Activated CD4-positive, CD25-positive, alpha-beta regulatory T cell treated with anti-CD3 and anti-CD28 coated beads, Interleukin-2, amount 50 U/mL, for 24 hours (primary cell): ENCODE data around the gene KSR1.
"Not testable (repeated sequence)": the region's sequence is repeated elsewhere in the genome, so short reads cannot be mapped to it uniquely, and the experiment has no call there.

Source experiments
- ATAC-seq, 2 donors: fragments of 150-1000 bp; cut with Tn5 transposase; one replicate each; pipeline ENCODE4 v1.10.0; 2021; ENCODE audit warnings: mild to moderate bottlenecking in 1 of 2, moderate library complexity in 1 of 2

Gene KSR1

DNA sequence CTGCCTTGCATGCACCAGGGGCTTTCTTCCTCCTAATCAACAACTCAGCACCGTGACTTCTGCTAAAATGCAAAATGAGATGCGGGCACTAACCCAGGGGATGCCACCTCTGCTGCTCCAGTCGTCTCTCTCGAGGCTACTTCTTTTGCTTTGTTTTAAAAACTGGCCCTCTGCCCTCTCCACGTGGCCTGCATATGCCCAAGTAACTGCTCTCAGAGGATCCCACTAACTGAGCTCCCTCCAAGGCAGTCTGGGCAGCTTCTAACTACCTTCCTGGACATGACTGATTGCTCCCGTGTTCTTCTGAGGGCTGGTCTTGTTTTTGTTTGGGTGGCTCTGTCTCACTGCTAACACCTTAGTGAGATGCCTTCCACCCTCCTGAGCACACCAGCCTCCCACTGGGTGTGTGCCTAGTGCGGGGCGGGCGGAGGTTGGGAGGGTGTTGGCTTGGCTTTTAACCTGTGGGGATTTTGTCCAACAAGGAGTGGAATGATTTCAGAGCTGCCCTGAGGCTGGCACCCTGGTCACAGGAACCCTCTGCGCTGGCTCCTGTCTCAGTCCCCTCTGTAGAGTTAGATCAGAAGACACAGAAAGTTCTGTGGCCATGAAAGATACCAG lies 165.8 kb downstream of the KSR1 start:
- no peak for ATAC-seq

GRCh38 chr17:27622986-27623385 lies 166.7 kb downstream of the KSR1 start:
- no peak for ATAC-seq

GRCh38 chr17:27623614-27624013 lies 167.4 kb downstream of the KSR1 start:
- ATAC-seq = no peak

DNA sequence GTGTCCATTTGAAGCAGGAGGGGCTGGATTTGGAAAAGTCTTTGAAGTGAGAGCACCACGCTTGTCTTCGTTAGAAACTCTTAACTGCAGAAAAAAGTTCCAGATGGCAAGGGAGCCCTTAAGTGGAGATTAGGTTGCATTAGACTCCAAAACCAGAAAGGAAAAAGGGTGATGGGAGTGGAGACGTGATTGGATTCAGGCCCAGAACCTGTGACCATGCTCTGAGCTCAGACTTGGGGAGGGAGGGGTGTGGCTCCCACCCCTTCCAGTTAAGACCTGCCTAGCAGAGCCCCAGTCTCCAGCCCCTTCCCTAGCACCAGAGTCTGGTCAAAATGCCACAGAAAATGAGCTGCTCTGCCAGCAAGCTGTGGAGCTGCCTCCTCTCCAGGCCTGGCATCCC lies 168.3 kb downstream of the KSR1 start:
- no peak for ATAC-seq

GRCh38 chr17:27625856-27626255 lies 169.6 kb downstream of the KSR1 start:
- ATAC-seq = no peak

DNA sequence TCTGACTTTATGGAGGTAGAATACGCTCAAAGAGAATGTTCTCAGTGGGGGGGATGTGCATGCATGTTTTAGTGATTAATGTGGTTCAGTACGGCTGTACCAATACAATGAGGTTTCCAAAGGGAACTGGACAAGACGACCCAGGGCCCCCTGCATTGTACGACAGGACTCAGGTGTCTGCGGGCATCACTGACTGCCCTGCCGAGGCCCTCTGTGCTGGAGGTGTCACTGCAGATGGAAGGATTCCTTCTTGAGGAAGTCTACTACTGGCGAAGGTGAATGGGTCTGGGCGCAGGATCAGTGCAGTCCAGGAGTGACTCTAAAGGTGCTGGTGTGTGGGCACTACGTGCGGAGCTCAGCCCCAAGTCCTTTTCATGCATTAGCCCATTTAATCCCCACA lies 171.3 kb downstream of the KSR1 start:
- no peak for ATAC-seq

GRCh38 chr17:27628376-27628775 lies 172.1 kb downstream of the KSR1 start:
- ATAC-seq = no peak

GRCh38 chr17:27629260-27629659 lies 173.0 kb downstream of the KSR1 start:
- not testable (repeated sequence) for ATAC-seq

- ATAC-seq = peak; percentile 55 to 73
Observed at GRCh38 chr17:27630607-27631410, 174.6 kb downstream of the KSR1 start, which contains the start of gene LGALS9. Gene LGALS9 (plus strand): TSS chr17:27631188. CDS start chr17:27631266, 78 bp downstream.

DNA sequence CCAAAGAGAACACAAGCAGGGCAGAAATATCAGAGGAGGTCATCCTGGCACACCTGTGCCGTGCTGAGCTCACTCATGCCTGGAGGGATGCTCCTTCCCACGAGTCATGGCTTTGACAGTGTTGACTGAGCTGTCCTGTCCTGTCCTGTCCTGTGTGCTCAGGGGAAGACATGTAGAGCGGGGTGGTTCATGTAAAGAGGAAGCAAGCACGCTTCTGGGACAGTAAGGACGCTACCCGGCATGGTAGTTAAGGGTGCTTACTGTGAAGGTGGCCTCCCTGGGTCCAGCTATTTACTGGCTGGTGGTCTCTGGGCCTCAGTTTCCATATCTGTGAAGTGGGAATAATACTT lies 175.1 kb downstream of the KSR1 start:
- peak; percentile 61 to 62 for ATAC-seq

GRCh38 chr17:27631897-27632725 lies 175.9 kb downstream of the KSR1 start:
- peak in 1 of 2 donors; percentile 14 for ATAC-seq

GRCh38 chr17:27632766-27633165 lies 176.5 kb downstream of the KSR1 start:
- ATAC-seq = not testable (repeated sequence)

GRCh38 chr17:27633312-27634025 lies 177.2 kb downstream of the KSR1 start:
- no peak for ATAC-seq

DNA sequence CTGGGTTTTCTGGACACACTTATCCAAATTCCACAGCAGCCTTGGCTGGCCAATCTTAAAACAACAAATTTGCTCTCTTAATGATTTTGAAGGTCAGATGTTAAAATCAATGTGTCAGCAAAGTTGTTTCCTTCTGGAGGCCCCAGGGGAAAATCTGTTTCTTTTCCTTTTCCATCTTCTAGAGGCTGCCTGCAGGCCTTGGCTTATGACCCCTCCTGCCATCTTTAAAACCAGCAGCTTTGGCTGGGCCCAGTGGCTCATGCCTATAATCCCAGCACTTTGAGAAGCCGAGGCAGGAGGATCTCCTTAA lies 177.7 kb downstream of the KSR1 start:
- ATAC-seq = no peak

DNA sequence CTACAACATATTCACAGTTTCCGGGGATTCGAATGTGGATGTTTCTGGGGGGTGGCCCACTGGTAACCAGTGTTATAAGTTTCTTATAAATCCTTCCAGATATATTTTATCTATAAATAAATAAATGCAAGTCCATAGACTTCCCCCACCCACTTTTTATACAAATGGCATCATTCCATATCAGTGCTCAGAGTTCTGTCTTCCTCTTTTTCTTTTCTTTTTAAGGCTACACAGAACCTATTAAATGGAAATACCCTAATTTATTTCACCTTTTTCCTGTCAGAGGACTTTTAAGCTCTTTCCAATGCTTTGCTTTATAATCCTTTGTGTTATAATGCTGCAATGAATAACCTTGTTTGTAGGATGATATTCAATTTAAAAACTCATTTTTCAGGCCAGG lies 178.5 kb downstream of the KSR1 start:
- no peak for ATAC-seq

DNA sequence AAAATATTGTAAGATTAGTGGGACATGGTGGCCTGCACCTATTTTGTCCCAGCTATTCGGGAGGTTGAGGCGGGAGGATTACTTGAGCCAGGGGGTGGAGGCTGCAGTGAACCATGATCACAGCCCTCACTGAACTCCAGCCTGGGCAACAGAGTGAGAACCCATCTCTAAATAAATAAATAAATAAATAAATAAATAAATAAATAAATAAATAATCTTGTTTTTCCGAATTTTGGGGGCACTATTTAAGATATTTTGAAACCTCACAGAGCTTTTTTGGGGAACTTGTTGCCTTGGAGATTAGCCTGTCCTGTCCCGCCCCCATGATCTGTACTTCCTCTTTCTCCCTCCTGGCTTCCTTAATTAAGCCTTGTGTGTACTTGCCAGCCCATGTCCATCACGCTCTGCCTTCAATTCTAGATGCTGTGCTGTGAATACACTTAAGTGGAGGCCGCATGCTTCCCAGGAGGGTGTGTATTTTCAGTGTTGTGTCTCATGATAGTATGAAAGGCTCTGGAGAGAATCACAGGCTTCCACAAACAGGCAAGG lies 179.1 kb downstream of the KSR1 start:
- no peak for ATAC-seq

DNA sequence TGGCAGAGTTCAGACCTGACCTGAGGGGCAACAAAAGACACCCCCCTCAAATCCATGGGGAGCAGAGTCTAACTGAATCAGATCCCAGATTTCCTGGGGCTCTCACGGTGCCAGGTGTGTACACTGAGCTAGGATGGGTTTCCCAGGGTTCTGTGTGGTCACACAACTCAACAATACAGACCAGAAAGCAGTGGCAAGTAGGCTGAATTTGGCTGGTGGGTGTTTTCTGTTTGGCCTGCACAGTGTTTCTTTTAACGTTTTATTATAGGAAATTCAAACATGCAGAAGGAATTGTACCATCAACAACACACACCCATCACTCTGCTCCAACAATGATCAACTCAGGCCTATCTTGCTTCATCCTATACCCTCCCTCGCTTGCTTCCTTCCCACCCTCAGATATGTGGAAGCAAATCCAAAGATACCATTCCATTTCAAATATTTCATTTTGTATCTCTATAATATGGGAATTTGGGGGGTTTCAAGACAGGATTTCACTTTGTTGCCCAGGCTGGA lies 179.8 kb downstream of the KSR1 start:
- not testable (repeated sequence) for ATAC-seq

- ATAC-seq = not testable (repeated sequence)
Observed at GRCh38 chr17:27637818-27638217, 181.6 kb downstream of the KSR1 start.

DNA sequence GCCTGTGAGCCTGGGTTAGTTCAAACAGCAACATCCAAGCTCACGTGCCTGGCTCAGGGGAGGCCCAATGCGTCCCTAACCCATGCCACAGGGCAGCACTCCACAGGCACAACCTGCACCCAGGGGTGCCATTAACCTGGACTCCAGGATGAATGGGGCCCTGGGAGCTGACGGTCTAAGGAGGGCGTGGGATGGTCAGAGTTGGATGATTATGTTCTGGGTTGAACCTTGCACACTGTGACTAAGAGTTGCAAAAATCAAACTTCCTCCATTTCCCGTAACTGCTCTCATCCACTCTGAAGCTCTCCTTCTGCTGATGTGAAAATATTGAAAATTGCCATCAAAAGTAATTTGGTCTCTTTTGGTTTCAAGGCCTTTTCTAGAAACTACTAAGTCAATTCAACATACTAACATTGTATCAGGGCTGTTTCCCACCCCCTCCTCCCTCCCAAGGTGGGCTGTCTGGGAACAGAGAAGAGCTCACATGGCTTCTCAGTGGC lies 182.2 kb downstream of the KSR1 start:
- ATAC-seq = not testable (repeated sequence)

- no peak for ATAC-seq
Observed at GRCh38 chr17:27640790-27641189, 184.5 kb downstream of the KSR1 start.

DNA sequence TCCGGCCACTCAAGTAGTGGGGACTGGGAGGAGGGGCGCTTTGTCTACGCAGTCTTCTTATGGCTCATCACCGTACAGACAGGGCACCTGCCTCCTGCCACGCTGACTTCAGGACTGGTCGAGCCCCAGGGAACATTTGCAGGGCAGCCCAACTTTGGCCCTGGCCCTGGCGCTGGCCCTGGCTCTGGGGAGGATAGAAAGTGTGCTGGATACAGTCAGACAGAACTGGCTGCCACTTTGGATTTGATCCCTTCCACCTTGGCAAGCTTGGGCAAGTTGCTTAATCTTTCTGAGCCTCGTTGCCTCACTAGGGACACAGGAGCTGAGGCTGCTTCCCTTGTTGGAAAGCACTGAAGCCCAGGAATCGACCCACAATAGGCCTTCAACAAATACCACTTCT lies 188.3 kb downstream of the KSR1 start:
- no peak for ATAC-seq

GRCh38 chr17:27645621-27646020 lies 189.4 kb downstream of the KSR1 start:
- not testable (repeated sequence) for ATAC-seq
